Motor neuron (in vitro differentiated cells): ENCODE results near the gene DMRTB1. TPM values are rescaled to one million over a fixed set of nuclear protein-coding genes. Genes with fewer than 3 reads are reported as not detected.
A peak's percentile ranks its signal among the peaks of the same experiment; 100 is the strongest.

Experiments used
- ATAC-seq, 8 experiments: fragments of 200-7000 bp; cut with Tn5 transposase; replicated peaks in 6 of 8; 2 replicates each; pipeline ENCODE4 v1.8.0; 2021; ENCODE audit warnings: mild to moderate bottlenecking in 8 of 8, moderate library complexity in 8 of 8
- H3K27ac ChIP-seq, 2 donors: fragments of 250-450 bp; sonication (Bioruptor Pico); 2 replicates each; pipeline ENCODE4 v1.9.0; 2021; ENCODE audit warnings: antibody characterized with exemption in 2 of 2, mild to moderate bottlenecking in 2 of 2, moderate library complexity in 1 of 2
- H3K4me1 ChIP-seq, 2 donors: fragments of 250-450 bp; sonication (Bioruptor Pico); replicated peaks in 1 of 2; 2 replicates each; pipeline ENCODE4 v1.6.1; 2021; ENCODE audit warnings: antibody characterized with exemption in 2 of 2, mild to moderate bottlenecking in 2 of 2, moderate library complexity in 1 of 2
- H3K4me3 ChIP-seq, 5 donors: fragments of 250-450 bp; sonication (Bioruptor Pico); 2 replicates each; pipeline ENCODE4 v1.9.0; 2021; ENCODE audit warnings: antibody characterized with exemption in 5 of 5, mild to moderate bottlenecking in 5 of 5, moderate library complexity in 4 of 5
- WGBS, 10 experiments: fragments of 450-650 bp; shearing (Covaris generic); methylation state at CpG; one replicate each; pipeline ENCODE4 v1.0.0; 2022; 5-methylcytosine and 5-hydroxymethylcytosine counted together
- in situ Hi-C, 9 experiments: fragments of 400-800 bp; cut with MboI; loops; one replicate each; pipeline ENCODE4 v1.15.0; 2021; ENCODE audit warnings: low sequenced_read_pairs in 9 of 9, low pct_unique_long_range_greater_than_20kb in 2 of 9; ENCODE audit not compliant: unreplicated experiment in 9 of 9
- total RNA-seq, 8 experiments: library from RNA; unstranded; fragments of 300-600 nt; gene quantifications; 2 replicates each; pipeline versions ENCODE4 v1.2.3 to v1.2.4, GENCODE V29; 2022

DMRTB1 gene
- total RNA-seq, 8 experiments from 2014 or later, result 0.11 to 1.7 (median 0.34) TPM; not detected in 4

- WGBS, 10 experiments, result 0 to 70% (median 50%) methylated on average over 1 to 12 of the region's 27 CpGs; no CpG with 5 or more reads in 4 of the 10 experiments
- in situ Hi-C loops, result no loop called here
- peak in 5 of 8 experiments; percentile 2 to 15 (median 11) for ATAC-seq
- Histone ChIP-seq H3K4me3 (no peak overlapping the region), H3K27ac (peak overlapping the region; percentile 51 to 67), H3K4me1 (peaks cover 44 to 45% of the 10 kb centered on the region in 2 donors)
Measured at GRCh38 chr1:53503433-53504217, 44.4 kb downstream of the DMRTB1 start.

- in situ Hi-C loops, result no loop called here
- whole genome bisulfite sequencing, 10 experiments, result 67 to 94% (median 90%) methylated on average over 1 to 8 of the region's 9 CpGs; no CpG with 5 or more reads in 5 of the 10 experiments
- Histone ChIP-seq H3K27ac (no peak overlapping the region), H3K4me1 (peaks cover 52 to 55% of the 10 kb centered on the region in 2 donors), H3K4me3 (no peak overlapping the region)
- ATAC-seq, result no peak
Measured at GRCh38 chr1:53504901-53505300, 45.7 kb downstream of the DMRTB1 start.

DNA sequence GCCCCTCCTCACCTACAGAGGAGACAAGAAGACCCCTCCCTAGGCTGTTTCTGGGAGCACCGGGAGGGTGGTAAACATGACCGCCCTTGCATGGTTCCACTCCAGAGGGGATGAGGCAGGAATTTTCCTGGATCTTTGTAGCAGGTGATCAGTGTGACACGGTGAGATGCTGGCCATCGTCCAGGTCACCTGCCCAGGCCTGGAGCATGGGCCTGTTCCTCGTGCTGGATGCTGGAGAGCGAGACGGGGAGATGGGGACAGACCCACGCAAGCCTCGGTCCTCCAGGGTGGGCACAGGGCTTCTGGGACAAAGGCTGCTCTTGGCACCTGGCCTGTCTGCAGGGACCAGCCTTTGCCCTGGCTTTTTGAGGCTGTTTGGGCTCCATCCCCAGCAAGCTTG, 46.2 kb downstream of the DMRTB1 start:
- H3K27ac ChIP-seq, result no peak overlapping the region
- in situ Hi-C loops, result no loop called here
- H3K4me3 ChIP-seq, result no peak overlapping the region
- no peak for ATAC-seq
- WGBS, 10 experiments, result 90 to 100% (median 93%) methylated on average over 3 of the region's 9 CpGs; no CpG with 5 or more reads in 7 of the 10 experiments
- H3K4me1 ChIP-seq, result peaks cover 47 to 51% of the 10 kb centered on the region in 2 donors

DNA sequence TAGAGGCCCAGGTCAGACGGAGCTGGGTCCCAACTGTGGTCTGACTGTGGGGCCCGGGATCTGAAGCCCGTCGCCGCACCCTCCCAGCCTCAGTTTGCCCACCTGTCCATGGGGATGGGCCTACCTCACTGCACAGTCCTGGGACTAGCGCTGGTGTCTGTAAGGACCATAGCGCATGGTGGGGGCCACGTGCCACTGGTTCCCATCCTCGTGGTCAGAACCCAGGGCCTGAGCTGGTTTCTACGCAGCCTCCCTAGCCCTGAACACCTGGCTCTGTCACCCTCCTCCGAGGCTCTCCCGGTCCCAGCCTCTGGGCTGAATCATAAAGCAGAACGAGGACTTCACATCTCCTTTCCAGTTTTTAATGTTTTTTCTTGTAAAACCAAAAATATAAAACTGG, 46.7 kb downstream of the DMRTB1 start:
- no peak for ATAC-seq
- in situ Hi-C loops, result no loop called here
- Histone ChIP-seq H3K4me3 (no peak overlapping the region), H3K4me1 (peaks cover 46 to 50% of the 10 kb centered on the region in 2 donors), H3K27ac (no peak overlapping the region)
- 92 to 100% (median 96%) methylated on average over 1 to 12 of the region's 13 CpGs; no CpG with 5 or more reads in 3 of the 10 experiments for WGBS, 10 experiments

DNA sequence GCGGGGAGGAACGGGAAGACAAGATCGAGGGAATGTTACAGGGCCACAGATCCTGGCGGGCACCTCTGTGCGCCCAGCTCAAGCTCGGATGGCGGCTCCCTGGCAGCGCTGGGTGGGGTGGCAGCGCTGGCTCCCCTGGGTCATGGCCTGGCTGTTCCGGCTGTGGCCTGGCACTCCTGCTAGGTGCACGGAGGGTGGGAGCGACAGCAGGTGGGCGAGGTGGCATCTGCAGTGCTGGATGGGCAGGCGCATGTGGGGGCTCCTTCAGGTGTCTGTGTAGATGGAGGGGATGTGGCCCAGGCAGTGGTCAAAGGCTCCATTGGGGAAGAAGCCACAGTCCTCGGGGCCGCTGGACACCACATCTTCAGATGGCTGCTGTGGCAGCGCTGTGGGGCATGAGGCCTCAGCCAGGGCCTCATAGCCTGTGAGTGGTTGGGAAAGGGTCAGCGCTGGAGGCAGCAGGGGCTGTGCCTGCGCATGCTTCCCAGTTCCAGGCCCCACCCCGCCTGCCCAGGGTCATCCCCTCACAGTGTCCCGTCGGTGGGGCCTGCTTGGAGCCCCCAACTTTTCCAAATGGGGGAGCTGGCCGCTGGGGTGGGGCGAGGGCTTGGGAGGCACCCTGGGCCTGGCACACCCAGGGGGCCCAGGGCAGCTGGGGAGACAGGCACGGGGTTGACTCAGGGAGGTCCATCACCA, 47.3 kb downstream of the DMRTB1 start:
- in situ Hi-C loops, result no loop called here
- ATAC-seq, result no peak
- Histone ChIP-seq H3K4me1 (peaks cover 46 to 50% of the 10 kb centered on the region in 2 donors), H3K4me3 (no peak overlapping the region), H3K27ac (no peak overlapping the region)
- WGBS, 10 experiments, result 84 to 100% (median 96%) methylated on average over 1 to 10 of the region's 25 CpGs; no CpG with 5 or more reads in 5 of the 10 experiments

- in situ Hi-C loops, result no loop called here
- Histone ChIP-seq H3K4me1 (peaks cover 49 to 53% of the 10 kb centered on the region in 2 donors), H3K27ac (no peak overlapping the region), H3K4me3 (no peak overlapping the region)
- no peak for ATAC-seq
- WGBS, 10 experiments, result 60 to 94% (median 81%) methylated on average over 1 to 11 of the region's 13 CpGs; no CpG with 5 or more reads in 5 of the 10 experiments
Measured at GRCh38 chr1:53507116-53507820, 48.1 kb downstream of the DMRTB1 start.

DNA sequence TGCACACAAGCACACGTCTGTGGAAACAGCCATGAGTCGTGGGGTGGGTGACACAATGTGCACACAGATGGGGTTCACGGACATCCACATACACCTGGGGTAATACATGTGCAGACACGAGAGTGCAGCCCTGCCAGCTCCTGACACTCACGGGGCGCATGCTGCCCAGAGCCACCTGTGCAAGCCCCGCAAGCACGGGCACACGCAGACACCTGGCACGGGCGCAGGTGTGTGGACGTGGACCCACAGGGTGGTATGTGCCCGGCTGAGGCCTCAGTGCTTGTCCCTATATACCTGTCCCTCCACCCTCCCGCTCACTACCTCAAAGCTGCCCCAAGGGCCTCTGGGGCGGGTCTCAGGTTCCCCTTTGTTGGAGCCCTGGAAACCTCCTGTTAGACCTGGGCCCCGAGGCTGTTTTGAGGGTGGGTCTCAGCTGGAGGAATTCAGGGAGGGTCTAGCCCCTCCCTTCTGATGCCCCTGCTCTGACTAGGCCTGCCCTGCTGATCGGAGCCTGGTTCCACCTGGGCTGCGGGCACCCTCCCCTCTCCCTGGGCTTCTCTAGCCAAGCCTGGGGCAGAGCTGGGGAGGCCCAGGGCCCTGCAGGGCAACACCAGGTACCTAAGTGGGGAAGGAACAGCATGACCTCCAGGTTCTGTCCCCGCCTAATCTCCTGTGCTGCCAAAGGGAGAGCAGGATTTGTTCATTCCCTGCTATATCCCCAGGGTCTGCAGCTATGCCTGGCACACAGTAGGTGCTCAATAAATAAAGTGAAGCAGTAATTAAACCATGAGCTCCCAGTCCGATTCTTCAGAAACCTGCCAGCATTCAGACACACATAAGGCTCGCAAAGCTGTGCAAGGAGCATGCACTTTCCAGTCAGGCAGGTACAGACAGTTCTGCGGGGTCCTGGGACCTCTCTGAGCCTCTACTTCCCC, 49.1 kb downstream of the DMRTB1 start:
- WGBS, 10 experiments, result 74 to 100% (median 92%) methylated on average over 1 to 6 of the region's 22 CpGs; no CpG with 5 or more reads in 4 of the 10 experiments
- in situ Hi-C loops, result no loop called here
- Histone ChIP-seq H3K4me1 (peaks cover 53 to 58% of the 10 kb centered on the region in 2 donors), H3K27ac (no peak overlapping the region), H3K4me3 (no peak overlapping the region)
- ATAC-seq, result no peak

DNA sequence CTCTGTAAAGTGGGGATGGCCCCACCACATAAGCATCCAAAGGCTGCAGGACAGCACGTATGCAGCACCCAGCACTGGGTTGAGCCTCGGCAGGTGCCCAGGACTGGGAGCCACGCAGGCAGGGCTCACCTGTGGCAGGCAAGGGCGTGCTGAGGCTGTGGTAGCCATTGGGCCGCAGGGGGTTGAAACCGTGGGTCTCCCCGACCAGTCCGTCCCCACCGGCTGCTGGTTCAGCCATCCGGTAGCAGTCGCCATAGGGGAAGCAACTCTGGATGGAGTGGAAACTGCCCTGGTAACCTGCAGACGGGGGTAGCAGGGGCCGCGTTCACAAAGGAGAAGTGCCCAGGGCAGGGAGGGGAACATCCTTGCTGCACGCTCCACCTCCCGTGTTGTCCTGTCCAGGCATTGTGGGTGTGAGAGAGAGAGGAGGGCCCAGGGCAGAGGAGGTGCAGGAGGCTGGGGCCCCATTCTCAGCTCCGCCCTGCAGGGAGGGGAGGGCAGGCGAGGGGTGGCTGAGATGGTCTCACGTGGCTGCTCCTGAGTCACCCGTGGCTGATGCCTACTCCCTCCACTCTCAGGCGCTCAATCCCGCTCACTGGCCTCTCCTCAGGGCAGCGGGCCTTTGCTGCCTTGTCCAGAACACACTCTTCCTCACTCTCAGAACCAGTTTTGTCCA, 49.9 kb downstream of the DMRTB1 start:
- H3K27ac ChIP-seq, result peak overlapping the region in 1 of 2 donors; percentile 45
- peak; percentile 78 to 99 (median 95) for ATAC-seq

DNA sequence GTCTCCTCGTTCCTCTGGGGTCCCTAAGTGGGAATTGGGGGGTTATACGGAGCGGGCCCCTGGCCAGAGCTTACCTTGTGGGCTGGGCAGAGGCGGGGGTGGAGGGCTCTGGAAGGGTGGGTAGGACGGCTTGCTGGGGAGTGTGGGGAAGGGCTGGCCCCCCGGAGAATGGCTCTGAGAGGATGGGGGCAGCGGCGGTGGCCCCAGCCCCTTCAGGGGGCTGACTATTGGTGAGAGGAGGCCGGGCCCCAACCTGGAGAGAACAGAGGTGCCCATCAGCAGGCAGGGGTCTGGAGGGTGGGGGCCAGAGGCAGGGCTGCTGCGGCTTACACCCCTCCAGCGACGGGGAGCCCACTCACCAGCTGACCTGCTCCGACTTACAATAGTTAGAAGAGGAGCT, 50.6 kb downstream of the DMRTB1 start:
- WGBS, 10 experiments, result 80 to 100% (median 92%) methylated on average over 1 to 3 of the region's 13 CpGs; no CpG with 5 or more reads in 6 of the 10 experiments
- Histone ChIP-seq H3K4me1 (peaks cover 41 to 48% of the 10 kb centered on the region in 2 donors), H3K27ac (peak overlapping the region in 1 of 2 donors; percentile 45), H3K4me3 (no peak overlapping the region)
- ATAC-seq, result no peak
- in situ Hi-C loops, result no loop called here

More for the DNA sequence above, 49.9 kb downstream of the DMRTB1 start:
- Histone ChIP-seq H3K4me1 (peaks cover 45 to 50% of the 10 kb centered on the region in 2 donors), H3K4me3 (no peak overlapping the region)
- in situ Hi-C loops, result no loop called here
- WGBS, 10 experiments, result 57 to 98% (median 79%) methylated on average over 1 to 7 of the region's 23 CpGs; no CpG with 5 or more reads in 4 of the 10 experiments

DNA sequence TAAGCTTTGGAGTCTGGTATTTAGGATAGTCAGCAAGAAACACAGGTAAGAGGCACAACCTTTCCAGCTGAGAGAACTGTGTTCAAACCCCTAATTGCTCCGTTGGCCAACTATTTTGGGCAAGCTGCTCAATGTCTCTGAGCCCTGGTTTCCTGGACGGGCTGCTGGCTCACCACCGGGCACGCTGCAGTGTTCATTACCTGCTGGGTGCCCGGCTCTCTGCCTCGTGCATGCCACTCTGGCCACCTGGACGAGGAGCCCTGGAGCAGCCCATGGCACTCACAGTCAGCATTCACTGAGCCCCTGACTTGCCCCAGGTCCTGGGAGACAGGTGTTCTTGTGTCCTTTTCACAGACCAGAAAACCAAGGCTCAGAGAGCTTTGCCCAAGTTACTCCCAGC, 51.0 kb downstream of the DMRTB1 start:
- Histone ChIP-seq H3K4me1 (peaks cover 41 to 48% of the 10 kb centered on the region in 2 donors), H3K4me3 (no peak overlapping the region), H3K27ac (no peak overlapping the region)
- no peak for ATAC-seq
- 94 to 100% (median 95%) methylated on average over 1 to 7 of the region's 7 CpGs; no CpG with 5 or more reads in 2 of the 10 experiments for WGBS, 10 experiments
- in situ Hi-C loops, result no loop called here

- H3K27ac ChIP-seq, result no peak overlapping the region
- no peak overlapping the region for H3K4me3 ChIP-seq
- 42 to 94% (median 75%) methylated on average over 1 to 10 of the region's 13 CpGs; no CpG with 5 or more reads in 5 of the 10 experiments for WGBS, 10 experiments
- in situ Hi-C loops, result no loop called here
- ATAC-seq, result peak in 1 of 8 experiments; percentile 13
- H3K4me1 ChIP-seq, result peaks cover 44 to 54% of the 10 kb centered on the region in 2 donors
Measured at GRCh38 chr1:53511323-53511932, 52.2 kb downstream of the DMRTB1 start.
